ENCODE data around the gene ATP13A1.
"Not testable (repeated sequence)": the region's sequence is repeated elsewhere in the genome, so short reads cannot be mapped to it uniquely, and the experiment has no call there.

The ATP13A1 gene

GRCh38 chr19:19618219-19619051 lies 45.0 kb downstream of the ATP13A1 start, which contains the start of gene PBX4:
Gene PBX4 (minus strand): TSS chr19:19618687. CDS start chr19:19618629, 58 bp downstream.
- peak; percentile 88 for DNase-seq

DNA sequence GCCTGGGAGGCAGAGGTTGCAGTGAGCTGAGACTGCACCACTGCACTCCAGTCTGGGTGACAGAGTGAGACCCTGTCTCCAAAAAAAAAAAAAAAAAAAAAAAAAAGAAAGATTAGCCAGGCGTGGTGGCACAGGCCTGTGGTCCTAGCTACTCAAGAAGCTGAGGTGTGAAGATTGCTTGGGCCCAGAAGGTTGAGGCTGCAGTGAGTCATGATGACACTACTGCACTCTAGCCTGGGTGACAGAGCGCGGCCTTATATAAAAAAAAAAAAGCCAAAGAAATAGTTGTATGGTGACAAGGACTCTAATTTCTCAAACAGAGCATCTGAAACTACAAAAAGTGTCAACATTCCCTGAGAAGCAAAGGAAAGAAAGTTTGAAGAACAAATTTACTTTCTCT lies 48.4 kb downstream of the ATP13A1 start:
- no peak for DNase-seq

DNA sequence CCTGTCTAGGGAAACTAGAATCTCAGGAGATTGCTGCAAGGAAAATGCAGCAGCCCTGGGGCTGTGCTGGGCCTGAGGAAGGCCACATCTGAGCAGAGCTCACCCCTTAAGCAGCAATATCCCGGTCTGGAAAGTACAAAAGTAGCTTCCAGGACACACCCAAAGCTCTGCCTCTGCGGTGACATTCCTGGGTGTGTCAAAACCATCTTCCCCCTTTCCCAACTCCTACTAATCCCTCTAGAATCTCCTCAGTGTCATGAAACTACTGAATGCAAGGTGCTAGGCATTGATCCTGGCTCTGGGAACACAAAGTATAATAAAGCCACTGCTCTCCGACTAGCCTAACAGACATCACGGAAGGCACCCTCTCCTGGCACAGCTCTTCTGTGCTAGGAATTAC lies 50.0 kb downstream of the ATP13A1 start:
- DNase-seq, result no peak

- no peak for DNase-seq
These were observed 52.9 kb downstream of the ATP13A1 start for GRCh38 chr19:19610376-19611202.

GRCh38 chr19:19606686-19607085 lies 56.8 kb downstream of the ATP13A1 start:
- not testable (repeated sequence) for DNase-seq

DNA sequence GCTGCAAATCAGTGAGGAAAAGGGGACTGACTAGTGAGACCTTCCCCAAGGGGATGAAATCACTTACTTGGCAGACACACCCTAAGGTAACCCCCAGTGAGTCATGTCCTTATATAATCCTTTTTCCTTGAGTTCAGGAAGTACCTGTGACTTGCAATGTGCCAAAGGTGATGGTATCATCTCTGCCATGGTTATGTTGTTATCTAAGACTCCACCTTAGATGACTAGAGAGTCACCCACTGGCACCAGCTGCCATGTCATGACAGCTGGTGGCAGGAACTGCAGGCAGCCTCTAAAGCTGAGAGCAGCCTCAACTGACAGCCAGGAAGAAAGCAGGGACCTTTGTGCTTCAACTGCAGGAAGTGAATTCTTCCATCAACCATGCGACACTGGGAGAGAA lies 57.5 kb downstream of the ATP13A1 start:
- no peak for DNase-seq

DNA sequence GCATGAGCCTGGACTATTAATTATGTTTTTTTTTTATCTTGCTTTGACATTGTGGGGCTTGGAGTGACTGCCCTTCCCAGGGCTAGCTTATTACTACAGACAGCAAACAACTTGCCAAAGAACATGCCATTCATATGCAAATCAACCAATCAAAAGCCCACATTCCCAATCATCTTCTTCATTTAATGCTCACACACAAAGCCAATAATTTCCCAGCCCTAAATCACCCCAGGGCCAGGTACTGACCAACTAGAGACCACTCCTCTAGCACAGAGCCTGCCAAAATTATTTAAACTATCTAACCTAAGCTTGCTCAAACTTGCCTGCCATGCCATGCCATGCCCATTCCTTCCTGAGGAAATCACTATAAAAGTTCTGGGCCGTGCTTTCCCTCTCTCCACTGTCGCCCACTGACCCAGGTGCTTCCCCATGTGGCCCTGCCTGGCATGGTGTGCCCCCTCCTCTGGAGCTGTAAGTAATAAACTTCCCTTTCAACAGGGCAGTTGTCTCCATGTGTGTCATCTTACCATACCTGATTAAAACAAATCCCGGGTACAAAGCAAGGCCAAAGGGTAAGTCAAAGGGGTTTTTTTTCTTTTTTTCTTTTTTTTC lies 60.7 kb downstream of the ATP13A1 start:
- no peak for DNase-seq

DNA sequence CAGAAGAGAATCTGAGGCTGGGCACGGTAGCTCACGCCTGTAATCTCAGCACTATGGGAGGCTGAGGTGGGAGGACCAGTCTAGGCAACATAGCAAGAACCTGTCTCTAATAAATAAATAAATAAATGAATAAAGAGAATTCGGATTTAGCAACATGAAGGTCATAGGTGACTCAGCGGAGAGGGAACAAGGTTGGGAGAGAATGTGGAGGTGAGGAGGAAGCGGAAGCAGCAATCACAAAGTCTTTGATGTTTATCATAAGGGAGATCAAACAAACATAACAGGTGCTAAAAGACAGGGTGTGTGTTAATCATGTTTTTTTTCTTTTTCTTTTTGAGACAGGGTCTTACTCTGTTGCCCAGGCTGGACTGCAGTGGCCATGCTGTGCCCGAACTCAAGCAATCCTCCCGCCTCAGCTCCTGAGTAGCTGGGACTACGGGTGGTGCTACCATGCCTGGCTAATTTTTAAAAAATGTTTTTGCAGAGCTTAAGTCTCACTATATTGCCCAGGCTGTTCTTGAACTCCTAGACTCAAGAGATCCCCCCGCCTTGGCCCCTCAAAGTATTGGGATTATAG lies 61.3 kb downstream of the ATP13A1 start:
- no peak for DNase-seq

DNA sequence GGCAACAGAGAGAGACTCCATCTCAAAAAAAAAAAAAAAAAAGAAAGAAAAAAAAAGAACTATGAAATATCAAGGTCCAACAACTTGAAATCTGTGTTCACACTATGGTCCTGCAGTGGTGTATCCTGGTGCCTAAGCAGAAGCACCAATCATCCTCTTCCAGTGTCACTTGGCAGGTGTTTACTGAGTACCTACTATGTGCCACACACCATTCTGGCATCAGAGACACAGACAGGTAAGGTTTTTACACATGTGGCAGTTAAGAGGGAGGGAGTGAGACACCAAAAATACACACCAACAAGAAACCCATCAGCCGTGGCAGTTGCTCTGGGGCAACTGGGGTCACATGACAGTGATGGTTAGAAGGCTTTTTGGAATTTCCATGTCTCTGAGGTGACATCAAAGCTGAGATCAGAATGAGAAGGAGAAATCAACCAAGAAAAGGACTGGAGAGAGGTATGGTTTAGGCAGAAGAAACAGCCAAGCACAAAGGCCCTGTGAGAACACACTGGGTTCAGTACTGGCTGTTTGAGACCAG lies 62.6 kb downstream of the ATP13A1 start:
- DNase-seq, result no peak

GRCh38 chr19:19598728-19599451 lies 64.6 kb downstream of the ATP13A1 start:
- not testable (repeated sequence) for DNase-seq

GRCh38 chr19:19597809-19598306 lies 65.6 kb downstream of the ATP13A1 start:
- DNase-seq, result no peak

All from GOT3 (cell line).